Type B pancreatic cell (in vitro differentiated cells): ENCODE data around the gene ZIC3. TPM values are rescaled to one million over a fixed set of nuclear protein-coding genes. Genes with fewer than 3 reads are reported as not detected.

Experiments used
- DNase-seq: peaks from one replicate; pipeline ENCODE4 v3.0.0; 2021; ENCODE audit warnings: mixed read lengths; ENCODE audit not compliant: unreplicated experiment; ENCODE audit errors: extremely low spot score
- H3K27ac Mint-ChIP-seq: 2 replicates; pipeline ENCODE4 v1.8.0; 2021; ENCODE audit warnings: mild to moderate bottlenecking, mixed read lengths
- H3K27me3 Mint-ChIP-seq: 2 replicates; pipeline ENCODE4 v1.8.0; 2021; ENCODE audit warnings: mixed read lengths
- H3K36me3 Mint-ChIP-seq: 2 replicates; pipeline ENCODE4 v1.8.0; 2021; ENCODE audit warnings: mixed read lengths
- H3K4me1 Mint-ChIP-seq: one replicate; pipeline ENCODE4 v1.8.0; 2021; ENCODE audit warnings: mixed read lengths; ENCODE audit not compliant: unreplicated experiment
- H3K4me3 Mint-ChIP-seq: 2 replicates; pipeline ENCODE4 v1.8.0; 2021; ENCODE audit warnings: mild to moderate bottlenecking, mixed read lengths
- H3K9me3 Mint-ChIP-seq: 2 replicates; pipeline ENCODE4 v1.8.0; 2021; ENCODE audit warnings: mixed read lengths
- total RNA-seq: library from RNA; stranded (reverse); gene quantifications from 2 replicates; pipeline ENCODE4 v1.2.1, GENCODE V29; 2021; ENCODE audit warnings: low replicate concordance
- TF ChIP-seq, protein P1 (sequence below): fragments of 200-600 bp; sonication (generic); conservative IDR thresholded peaks from 2 replicates; pipeline ENCODE4 v1.5.0; 2021; ENCODE audit warnings: antibody characterized with exemption, mild to moderate bottlenecking

Gene ZIC3
- total RNA-seq, 1 donor from 2014 or later = 28.4 TPM

GRCh38 chrX:137563681-137564651 is 2.0 kb upstream of the ZIC3 start:
- peaks cover 79% of the 10 kb centered on the region for H3K27me3 Mint-ChIP-seq

GRCh38 chrX:137565318-137565904 is 516 bp upstream of the ZIC3 start:
- Mint-ChIP-seq H3K4me1 (no peaks in the 10 kb centered on the region), H3K4me3 (peak overlapping the region; percentile 84), H3K36me3 (no peaks in the 10 kb centered on the region), H3K9me3 (no peaks in the 10 kb centered on the region), H3K27ac (peak overlapping the region; percentile 39), H3K27me3 (peaks cover 88% of the 10 kb centered on the region)
- TF ChIP-seq, protein P1, sequence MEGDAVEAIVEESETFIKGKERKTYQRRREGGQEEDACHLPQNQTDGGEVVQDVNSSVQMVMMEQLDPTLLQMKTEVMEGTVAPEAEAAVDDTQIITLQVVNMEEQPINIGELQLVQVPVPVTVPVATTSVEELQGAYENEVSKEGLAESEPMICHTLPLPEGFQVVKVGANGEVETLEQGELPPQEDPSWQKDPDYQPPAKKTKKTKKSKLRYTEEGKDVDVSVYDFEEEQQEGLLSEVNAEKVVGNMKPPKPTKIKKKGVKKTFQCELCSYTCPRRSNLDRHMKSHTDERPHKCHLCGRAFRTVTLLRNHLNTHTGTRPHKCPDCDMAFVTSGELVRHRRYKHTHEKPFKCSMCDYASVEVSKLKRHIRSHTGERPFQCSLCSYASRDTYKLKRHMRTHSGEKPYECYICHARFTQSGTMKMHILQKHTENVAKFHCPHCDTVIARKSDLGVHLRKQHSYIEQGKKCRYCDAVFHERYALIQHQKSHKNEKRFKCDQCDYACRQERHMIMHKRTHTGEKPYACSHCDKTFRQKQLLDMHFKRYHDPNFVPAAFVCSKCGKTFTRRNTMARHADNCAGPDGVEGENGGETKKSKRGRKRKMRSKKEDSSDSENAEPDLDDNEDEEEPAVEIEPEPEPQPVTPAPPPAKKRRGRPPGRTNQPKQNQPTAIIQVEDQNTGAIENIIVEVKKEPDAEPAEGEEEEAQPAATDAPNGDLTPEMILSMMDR = no peak
- DNase-seq = no peak

More at GRCh38 chrX:137563681-137564651, 2.0 kb upstream of the ZIC3 start:
- Mint-ChIP-seq H3K4me1 (no peaks in the 10 kb centered on the region), H3K36me3 (no peaks in the 10 kb centered on the region), H3K4me3 (peak overlapping the region; percentile 84), H3K27ac (no peak overlapping the region), H3K9me3 (no peaks in the 10 kb centered on the region)
- TF ChIP-seq, protein P1 = no peak
- no peak for DNase-seq

DNA sequence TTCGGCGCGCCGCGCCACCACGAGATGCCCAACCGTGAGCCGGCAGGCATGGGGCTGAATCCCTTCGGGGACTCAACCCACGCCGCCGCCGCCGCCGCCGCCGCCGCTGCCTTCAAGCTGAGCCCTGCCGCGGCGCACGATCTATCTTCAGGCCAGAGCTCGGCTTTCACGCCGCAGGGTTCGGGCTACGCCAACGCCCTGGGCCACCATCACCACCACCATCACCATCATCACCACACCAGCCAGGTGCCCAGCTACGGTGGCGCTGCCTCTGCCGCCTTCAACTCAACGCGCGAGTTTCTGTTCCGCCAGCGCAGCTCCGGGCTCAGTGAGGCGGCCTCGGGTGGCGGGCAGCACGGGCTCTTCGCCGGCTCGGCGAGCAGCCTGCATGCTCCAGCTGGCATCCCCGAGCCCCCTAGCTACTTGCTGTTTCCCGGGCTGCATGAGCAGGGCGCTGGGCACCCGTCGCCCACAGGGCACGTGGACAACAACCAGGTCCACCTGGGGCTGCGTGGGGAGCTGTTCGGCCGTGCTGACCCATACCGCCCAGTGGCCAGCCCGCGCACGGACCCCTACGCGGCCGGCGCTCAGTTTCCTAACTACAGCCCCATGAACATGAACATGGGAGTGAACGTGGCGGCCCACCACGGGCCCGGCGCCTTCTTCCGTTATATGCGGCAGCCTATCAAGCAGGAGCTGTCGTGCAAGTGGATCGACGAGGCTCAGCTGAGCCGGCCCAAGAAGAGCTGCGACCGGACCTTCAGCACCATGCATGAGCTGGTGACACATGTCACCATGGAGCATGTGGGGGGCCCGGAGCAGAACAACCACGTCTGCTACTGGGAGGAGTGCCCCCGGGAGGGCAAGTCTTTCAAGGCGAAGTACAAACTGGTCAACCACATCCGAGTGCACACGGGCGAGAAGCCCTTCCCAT is 1.1 kb downstream of the ZIC3 start:
- Mint-ChIP-seq H3K27me3 (peaks cover 88% of the 10 kb centered on the region), H3K4me3 (peak overlapping the region; percentile 88), H3K27ac (peak overlapping the region; percentile 83), H3K36me3 (peaks cover 5% of the 10 kb centered on the region), H3K4me1 (no peaks in the 10 kb centered on the region), H3K9me3 (no peaks in the 10 kb centered on the region)
- no peak for DNase-seq
- TF ChIP-seq, protein P1 = no peak

GRCh38 chrX:137567682-137568232 is 1.8 kb downstream of the ZIC3 start:
- no peaks in the 10 kb centered on the region for H3K9me3 Mint-ChIP-seq
- TF ChIP-seq, protein P1 = no peak
- peaks cover 9% of the 10 kb centered on the region for H3K36me3 Mint-ChIP-seq
- H3K4me1 Mint-ChIP-seq = no peaks in the 10 kb centered on the region
- H3K27ac Mint-ChIP-seq = peak overlapping the region; percentile 83
- H3K27me3 Mint-ChIP-seq = peaks cover 88% of the 10 kb centered on the region
- H3K4me3 Mint-ChIP-seq = peak overlapping the region; percentile 88
- DNase-seq = no peak
